ENCODE results near the gene MGA.
A peak's percentile ranks its signal among the peaks of the same experiment; 100 is the strongest.

The MGA gene

DNA sequence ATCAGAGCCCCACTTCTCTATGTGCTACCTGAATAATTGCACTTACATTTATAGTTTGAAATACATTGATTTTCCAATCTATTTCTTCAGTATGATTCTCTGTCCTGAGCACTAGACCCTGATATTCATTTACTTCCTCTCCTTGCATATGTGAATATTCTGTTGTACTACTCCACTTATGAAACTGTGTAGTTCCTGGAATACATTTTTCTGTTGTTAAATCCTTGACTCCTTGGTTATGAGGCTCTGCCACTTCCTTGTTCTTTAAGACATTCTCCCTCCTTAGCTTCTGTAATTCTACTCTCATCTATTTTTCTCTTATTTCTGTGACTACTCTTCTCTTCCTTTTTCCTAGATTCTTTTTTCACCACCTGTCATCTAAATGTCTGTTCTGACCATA lies 12.9 kb upstream of the MGA start:
- DNase-seq, result no peak
- no peak overlapping the region for H3K4me3 Mint-ChIP-seq
- peaks cover 7% of the 10 kb centered on the region for H3K9me3 Mint-ChIP-seq
- H3K27me3 Mint-ChIP-seq, result no peaks in the 10 kb centered on the region
- H3K36me3 Mint-ChIP-seq (ENCODE audit: low read depth), result no peaks in the 10 kb centered on the region
- no peak overlapping the region for H3K27ac Mint-ChIP-seq
- no peaks in the 10 kb centered on the region for H3K4me1 Mint-ChIP-seq (ENCODE audit: low read depth)

DNA sequence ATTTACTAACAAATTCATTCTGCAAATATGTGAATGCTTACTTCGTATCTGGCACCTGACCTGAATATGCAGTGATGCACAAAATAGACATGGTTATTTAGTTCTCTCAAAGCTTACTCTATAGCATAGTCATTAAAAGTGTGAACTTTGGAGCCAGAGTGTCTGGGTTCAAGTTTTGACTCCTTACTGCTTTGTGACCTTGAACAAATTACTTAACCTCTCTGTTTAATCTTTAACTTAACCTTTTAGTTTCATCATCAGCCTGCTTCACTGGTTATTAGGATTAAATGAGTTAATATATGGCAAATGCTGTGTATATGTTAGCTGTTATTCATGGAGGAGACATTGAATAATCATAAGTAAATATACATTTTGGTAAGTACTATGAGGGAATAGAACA lies 12.1 kb upstream of the MGA start:
- no peak overlapping the region for H3K4me3 Mint-ChIP-seq
- no peak for DNase-seq
- H3K36me3 Mint-ChIP-seq (ENCODE audit: low read depth), result no peaks in the 10 kb centered on the region
- no peaks in the 10 kb centered on the region for H3K4me1 Mint-ChIP-seq (ENCODE audit: low read depth)
- no peaks in the 10 kb centered on the region for H3K27me3 Mint-ChIP-seq
- H3K9me3 Mint-ChIP-seq, result peaks cover 7% of the 10 kb centered on the region
- H3K27ac Mint-ChIP-seq, result no peak overlapping the region

DNA sequence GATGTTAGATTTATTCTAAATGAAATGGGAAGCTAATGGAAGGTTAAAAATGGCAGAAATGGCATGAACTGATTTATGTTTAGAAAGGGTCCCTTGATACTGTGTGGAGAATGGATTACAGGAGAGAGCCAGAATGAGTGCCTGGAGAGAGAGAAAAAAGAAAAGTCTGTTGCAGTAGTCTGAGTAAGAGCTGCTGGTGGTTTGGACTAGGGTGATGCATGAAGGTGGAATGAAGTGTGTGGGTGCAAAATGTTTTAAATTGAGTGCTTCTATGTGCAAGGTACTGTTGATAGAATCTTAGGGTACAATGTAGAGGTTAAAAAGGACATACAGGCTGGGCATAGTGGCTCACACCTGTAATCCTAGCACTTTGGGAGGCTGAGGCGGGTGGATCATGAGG lies 11.4 kb upstream of the MGA start:
- DNase-seq, result no peak
- Mint-ChIP-seq H3K9me3 (peaks cover 7% of the 10 kb centered on the region), H3K4me1 (ENCODE audit: low read depth) (no peaks in the 10 kb centered on the region), H3K4me3 (no peak overlapping the region), H3K36me3 (ENCODE audit: low read depth) (no peaks in the 10 kb centered on the region), H3K27me3 (no peaks in the 10 kb centered on the region), H3K27ac (no peak overlapping the region)

DNA sequence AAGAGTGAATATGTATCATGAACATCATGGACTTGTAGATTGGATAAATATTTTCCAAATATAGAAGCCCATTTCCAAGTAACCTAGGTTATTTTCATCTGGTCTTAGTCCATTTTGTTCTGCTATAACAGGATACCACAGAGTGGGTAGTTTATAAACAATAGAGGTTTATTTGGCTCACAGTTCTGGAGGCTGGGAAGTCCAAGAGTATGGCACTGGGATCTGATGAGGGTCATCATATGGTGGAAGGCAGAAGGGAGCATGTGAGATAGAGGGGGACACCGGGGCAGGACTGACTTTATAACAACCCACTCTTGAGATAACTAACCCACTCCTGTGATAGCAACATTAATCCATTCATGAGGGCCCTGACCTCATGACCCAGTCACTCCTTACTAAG lies 9.4 kb upstream of the MGA start:
- Mint-ChIP-seq H3K4me1 (ENCODE audit: low read depth) (no peaks in the 10 kb centered on the region), H3K9me3 (peaks cover 7% of the 10 kb centered on the region), H3K27ac (no peak overlapping the region), H3K4me3 (no peak overlapping the region), H3K27me3 (no peaks in the 10 kb centered on the region), H3K36me3 (ENCODE audit: low read depth) (no peaks in the 10 kb centered on the region)
- DNase-seq, result no peak

DNA sequence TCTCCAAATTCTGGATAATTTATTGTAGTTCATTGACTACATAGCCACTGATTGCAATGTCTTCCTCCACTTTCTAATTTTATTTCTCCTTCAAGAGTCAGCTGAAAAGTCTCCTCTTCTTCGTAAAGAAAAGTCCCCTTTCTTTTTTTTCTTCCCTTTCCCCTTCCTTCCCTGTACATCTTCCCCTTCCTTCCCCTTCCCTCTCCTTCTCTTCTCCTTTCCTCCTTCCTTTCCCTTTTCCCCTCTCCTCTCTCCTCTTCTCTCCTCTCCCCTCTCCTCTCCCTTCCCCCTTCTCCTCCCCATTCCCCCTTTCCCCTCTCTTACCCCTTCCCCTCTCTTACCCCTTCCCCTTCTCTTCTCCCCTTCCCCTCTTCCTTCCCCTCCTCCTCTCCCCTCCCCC lies 8.8 kb upstream of the MGA start:
- Mint-ChIP-seq H3K4me3 (no peak overlapping the region), H3K4me1 (ENCODE audit: low read depth) (no peaks in the 10 kb centered on the region), H3K27me3 (no peaks in the 10 kb centered on the region), H3K9me3 (peaks cover 7% of the 10 kb centered on the region), H3K36me3 (ENCODE audit: low read depth) (no peaks in the 10 kb centered on the region), H3K27ac (no peak overlapping the region)
- no peak for DNase-seq

DNA sequence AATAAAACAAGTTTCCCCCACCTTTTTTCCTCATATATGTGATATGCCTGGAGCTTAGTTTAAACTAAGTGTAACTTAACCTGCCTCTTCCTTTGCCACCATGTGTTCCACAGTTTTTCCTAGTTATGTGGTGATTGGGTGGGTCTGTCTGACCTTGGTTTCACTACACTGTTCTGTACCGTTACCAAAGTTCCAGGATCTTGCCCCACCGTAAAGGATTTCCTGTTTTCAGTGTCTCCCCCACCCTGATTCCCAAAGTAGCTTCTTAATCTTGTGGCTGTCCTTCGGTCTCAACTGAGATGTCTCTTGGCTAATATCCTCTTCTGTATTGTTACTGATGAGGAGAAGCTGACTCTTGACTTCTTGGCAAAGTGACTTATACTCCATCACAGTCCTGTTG lies 6.4 kb upstream of the MGA start:
- H3K27me3 Mint-ChIP-seq, result peaks cover under 1% of the 10 kb centered on the region
- H3K4me1 Mint-ChIP-seq (ENCODE audit: low read depth), result no peaks in the 10 kb centered on the region
- H3K36me3 Mint-ChIP-seq (ENCODE audit: low read depth), result no peaks in the 10 kb centered on the region
- H3K9me3 Mint-ChIP-seq, result peaks cover 7% of the 10 kb centered on the region
- DNase-seq, result no peak
- no peak overlapping the region for H3K27ac Mint-ChIP-seq
- H3K4me3 Mint-ChIP-seq, result no peak overlapping the region

DNA sequence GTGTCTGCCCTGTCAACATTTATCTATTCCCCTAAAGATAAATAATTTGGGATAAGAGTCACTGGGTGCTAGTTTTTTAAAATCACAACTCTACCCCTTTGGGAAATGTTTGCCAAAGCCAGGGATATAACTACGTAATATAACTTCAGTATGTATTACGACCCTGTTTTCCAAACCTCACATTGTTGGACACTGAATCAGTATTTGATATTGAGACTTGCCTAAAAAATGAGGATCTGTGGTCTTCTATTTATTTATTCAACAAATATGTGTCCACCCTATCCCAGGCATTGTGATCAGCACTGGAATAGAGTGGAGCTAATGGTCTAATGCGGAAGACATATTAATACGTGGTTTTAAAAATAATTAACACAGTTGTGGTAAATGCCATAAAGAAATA lies 4.5 kb upstream of the MGA start:
- DNase-seq, result no peak
- H3K36me3 Mint-ChIP-seq (ENCODE audit: low read depth), result peaks cover 5% of the 10 kb centered on the region
- H3K27me3 Mint-ChIP-seq, result peaks cover 14% of the 10 kb centered on the region
- H3K4me1 Mint-ChIP-seq (ENCODE audit: low read depth), result peaks cover 12% of the 10 kb centered on the region
- H3K27ac Mint-ChIP-seq, result no peak overlapping the region
- H3K4me3 Mint-ChIP-seq, result no peak overlapping the region
- peaks cover 9% of the 10 kb centered on the region for H3K9me3 Mint-ChIP-seq

DNA sequence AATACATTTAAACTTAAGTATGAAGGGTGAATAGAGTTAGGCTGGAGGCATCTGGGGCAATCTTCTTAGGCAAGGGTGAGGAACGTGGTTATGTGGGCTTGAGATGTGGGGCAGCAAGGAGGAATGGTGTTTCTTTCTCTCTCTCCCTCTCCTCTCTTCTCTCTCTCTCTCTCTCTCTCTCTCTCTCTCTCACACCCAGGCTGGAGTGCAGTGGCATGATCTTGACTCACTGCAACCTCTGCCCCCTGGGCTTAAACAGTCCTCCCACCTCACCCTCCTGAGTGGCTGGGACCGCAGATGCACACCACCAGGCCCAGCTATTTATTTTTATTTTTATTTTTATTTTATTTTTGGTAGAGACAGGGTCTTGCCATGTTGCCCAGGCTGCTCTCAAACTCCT lies 4.0 kb upstream of the MGA start:
- DNase-seq, result no peak
- no peak overlapping the region for H3K27ac Mint-ChIP-seq
- H3K27me3 Mint-ChIP-seq, result peaks cover 14% of the 10 kb centered on the region
- H3K9me3 Mint-ChIP-seq, result peaks cover 8% of the 10 kb centered on the region
- peaks cover 16% of the 10 kb centered on the region for H3K4me1 Mint-ChIP-seq (ENCODE audit: low read depth)
- peaks cover 9% of the 10 kb centered on the region for H3K36me3 Mint-ChIP-seq (ENCODE audit: low read depth)
- H3K4me3 Mint-ChIP-seq, result no peak overlapping the region

DNA sequence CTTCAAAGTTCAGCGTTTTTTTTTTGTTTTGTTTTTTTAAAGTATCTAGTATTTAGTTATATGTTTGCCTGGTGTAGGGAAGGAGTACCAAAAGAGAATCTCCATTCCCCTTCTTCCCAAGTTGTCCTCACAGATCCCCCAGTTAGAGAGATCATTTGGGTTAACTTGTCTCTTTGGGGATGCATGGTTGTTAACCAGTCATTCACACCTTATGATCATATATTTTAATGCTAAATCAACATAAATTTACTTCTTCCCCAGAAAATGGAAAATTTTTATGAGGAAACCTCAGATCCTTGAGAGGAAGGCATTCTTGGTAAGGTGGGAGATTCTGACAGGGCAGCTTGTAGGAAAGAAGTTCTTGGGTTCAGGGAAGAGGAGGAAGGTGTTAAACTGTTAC lies 1.5 kb upstream of the MGA start:
- peaks cover 14% of the 10 kb centered on the region for H3K27me3 Mint-ChIP-seq
- peaks cover 36% of the 10 kb centered on the region for H3K4me1 Mint-ChIP-seq (ENCODE audit: low read depth)
- H3K36me3 Mint-ChIP-seq (ENCODE audit: low read depth), result peaks cover 16% of the 10 kb centered on the region
- H3K9me3 Mint-ChIP-seq, result peaks cover 11% of the 10 kb centered on the region
- DNase-seq, result no peak
- H3K4me3 Mint-ChIP-seq, result no peak overlapping the region
- H3K27ac Mint-ChIP-seq, result no peak overlapping the region

DNA sequence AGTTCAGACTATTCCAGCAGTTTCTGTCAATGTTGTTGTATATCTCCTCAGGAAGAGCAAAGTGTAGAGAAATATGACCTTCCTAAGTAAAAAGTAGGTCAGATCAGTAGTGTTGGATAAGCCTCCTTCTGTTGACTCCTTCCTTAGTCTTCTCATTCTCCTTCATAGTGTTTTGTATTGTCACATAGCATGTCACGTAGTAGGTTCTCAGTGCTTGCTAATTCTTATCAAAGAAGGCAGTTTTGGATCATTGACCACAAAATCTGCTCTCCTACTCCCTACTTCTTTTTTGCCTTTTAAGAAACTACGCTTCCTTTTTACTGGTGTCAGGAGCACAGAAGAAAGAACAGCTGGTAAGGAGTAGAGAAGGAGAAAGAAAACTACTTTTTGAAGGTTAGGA lies 1.0 kb upstream of the MGA start:
- DNase-seq, result no peak
- peaks cover 16% of the 10 kb centered on the region for H3K36me3 Mint-ChIP-seq (ENCODE audit: low read depth)
- H3K27ac Mint-ChIP-seq, result no peak overlapping the region
- H3K27me3 Mint-ChIP-seq, result peaks cover 14% of the 10 kb centered on the region
- H3K9me3 Mint-ChIP-seq, result peaks cover 11% of the 10 kb centered on the region
- peaks cover 40% of the 10 kb centered on the region for H3K4me1 Mint-ChIP-seq (ENCODE audit: low read depth)
- no peak overlapping the region for H3K4me3 Mint-ChIP-seq

DNA sequence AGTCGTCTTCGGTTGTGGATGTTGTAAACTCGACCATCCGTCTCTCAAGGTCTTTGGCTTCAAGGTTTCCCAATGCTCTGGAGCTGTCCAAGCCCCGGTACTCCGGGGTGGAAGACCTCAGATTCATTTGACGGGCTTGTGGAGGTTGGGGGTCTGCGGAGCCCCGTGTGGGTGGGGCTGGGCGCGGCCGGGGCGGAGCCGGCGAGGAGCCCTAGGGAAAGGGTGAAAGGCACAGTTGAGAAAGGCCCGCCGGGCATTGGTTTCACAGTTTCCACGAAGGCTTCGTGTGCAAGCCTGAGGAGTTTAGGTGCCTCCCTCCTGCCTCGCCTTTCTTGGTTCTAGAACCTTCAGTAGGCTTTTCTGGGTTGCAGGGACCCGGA lies 360 bp upstream of the MGA start:
- Mint-ChIP-seq H3K4me1 (ENCODE audit: low read depth) (peaks cover 46% of the 10 kb centered on the region), H3K4me3 (peak overlapping the region; percentile 85), H3K27ac (peak overlapping the region; percentile 96), H3K36me3 (ENCODE audit: low read depth) (peaks cover 16% of the 10 kb centered on the region), H3K9me3 (peaks cover 11% of the 10 kb centered on the region), H3K27me3 (peaks cover 14% of the 10 kb centered on the region)
- no peak for DNase-seq

DNA sequence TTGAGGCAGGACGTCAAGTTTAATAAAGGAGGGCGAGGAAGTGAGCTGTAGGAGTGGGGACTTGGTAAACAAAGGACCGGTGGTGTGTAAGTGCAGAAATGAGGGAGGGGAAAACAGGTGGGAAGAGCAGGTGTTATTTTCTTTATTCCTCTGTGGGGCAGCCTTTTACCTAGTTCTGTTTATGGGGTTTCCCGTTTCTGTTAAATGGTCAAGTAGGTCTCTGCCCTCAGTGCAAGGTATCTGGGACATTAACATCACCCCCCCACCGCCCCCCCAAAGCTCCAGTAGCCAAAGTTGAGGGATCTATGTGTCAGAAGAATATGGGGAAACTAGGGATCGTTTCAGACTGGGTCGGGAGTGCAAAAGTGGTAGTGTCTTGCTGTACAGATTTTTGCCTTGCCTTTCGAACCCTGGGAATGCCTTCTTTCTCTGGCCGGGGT lies 893 bp downstream of the MGA start:
- Mint-ChIP-seq H3K4me1 (ENCODE audit: low read depth) (peaks cover 53% of the 10 kb centered on the region), H3K27me3 (peaks cover 14% of the 10 kb centered on the region), H3K4me3 (peak overlapping the region; percentile 85), H3K36me3 (ENCODE audit: low read depth) (peaks cover 16% of the 10 kb centered on the region), H3K9me3 (peaks cover 11% of the 10 kb centered on the region), H3K27ac (peak overlapping the region; percentile 96)
- DNase-seq, result no peak

DNA sequence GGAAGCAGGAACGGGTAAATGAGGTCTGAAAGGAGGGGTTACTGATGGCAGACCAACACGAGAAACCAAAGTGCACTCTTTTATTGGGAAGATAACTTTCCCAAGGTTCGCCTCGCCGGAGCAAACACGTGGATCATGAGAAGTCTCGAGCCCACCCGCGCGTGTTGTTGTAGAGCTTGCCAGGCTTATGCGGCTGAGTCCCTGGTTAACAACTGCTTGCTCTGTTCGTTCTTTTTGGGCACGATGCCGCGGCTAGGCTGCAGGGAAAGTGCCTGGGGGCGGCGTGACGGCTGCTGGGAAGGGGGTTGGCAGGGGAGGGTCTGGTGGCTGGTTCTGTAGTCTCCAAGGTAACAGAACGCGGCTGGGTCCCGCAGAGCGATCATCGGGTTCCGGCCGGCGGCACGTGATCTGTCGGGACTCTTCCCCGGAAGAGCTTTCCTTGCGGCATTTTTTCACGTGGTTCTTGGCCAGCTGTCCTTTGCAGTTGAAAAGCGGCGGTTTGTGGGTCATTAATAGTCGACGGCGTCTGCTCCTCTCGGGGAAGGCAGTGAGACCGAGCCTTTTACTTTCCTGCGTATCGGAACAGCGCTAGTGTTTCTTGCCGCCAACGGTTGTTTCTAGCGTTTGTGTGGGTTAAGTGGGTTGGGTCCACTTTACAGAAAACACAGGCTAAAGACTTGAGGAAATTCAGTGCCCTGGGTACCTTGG lies 1.5 kb downstream of the MGA start:
- peak overlapping the region; percentile 96 for H3K27ac Mint-ChIP-seq
- peaks cover 59% of the 10 kb centered on the region for H3K4me1 Mint-ChIP-seq (ENCODE audit: low read depth)
- H3K27me3 Mint-ChIP-seq, result peaks cover 14% of the 10 kb centered on the region
- DNase-seq, result peak; percentile 79
- peak overlapping the region; percentile 85 for H3K4me3 Mint-ChIP-seq
- H3K36me3 Mint-ChIP-seq (ENCODE audit: low read depth), result peaks cover 16% of the 10 kb centered on the region
- peaks cover 11% of the 10 kb centered on the region for H3K9me3 Mint-ChIP-seq

DNA sequence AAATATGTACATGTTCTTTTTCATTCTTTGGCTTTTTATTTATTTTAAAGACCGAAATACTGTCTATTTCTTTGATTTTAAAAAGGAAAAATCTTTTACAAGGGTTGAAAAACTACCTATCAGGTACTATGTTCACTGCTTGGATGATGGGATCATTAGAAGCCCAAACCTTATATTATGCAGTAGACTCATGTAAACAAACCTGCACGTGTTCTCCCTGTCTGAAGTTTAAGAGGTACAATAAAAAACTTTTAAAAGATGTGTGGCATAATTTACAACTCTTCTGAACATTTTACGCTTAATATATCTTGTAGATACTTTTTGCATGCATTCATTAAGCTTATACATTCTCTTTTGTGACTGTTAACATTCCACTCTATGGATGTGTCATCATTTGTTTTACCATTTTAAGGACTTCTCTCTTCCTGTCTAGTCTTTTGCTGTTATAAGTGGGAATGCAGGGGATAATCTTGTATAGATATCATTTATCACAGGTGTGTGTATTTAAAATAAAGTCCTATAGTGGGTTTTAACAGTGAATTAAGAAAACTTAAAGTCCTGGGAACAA lies 6.2 kb downstream of the MGA start:
- no peak for DNase-seq
- H3K27ac Mint-ChIP-seq, result no peak overlapping the region
- no peak overlapping the region for H3K4me3 Mint-ChIP-seq
- peaks cover 30% of the 10 kb centered on the region for H3K36me3 Mint-ChIP-seq (ENCODE audit: low read depth)
- no peaks in the 10 kb centered on the region for H3K27me3 Mint-ChIP-seq
- peaks cover 64% of the 10 kb centered on the region for H3K4me1 Mint-ChIP-seq (ENCODE audit: low read depth)
- peaks cover under 1% of the 10 kb centered on the region for H3K9me3 Mint-ChIP-seq

DNA sequence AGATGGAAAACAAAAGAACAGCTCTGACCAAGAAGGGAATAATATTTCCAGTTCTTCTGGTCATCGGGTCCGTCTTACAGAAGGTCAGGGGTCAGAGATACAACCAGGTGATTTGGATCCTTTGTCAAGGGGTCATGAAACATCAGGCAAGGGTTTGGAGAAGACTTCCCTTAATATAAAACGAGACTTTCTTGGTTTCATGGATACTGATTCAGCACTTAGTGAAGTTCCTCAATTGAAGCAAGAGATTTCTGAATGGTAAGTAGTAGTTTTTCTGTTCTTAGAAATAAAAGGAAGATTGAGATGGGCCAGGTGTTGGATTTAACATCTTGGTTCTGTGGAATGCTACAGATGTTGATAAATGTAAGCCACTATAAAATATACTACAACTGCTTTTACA lies 9.5 kb downstream of the MGA start:
- peaks cover 53% of the 10 kb centered on the region for H3K4me1 Mint-ChIP-seq (ENCODE audit: low read depth)
- H3K4me3 Mint-ChIP-seq, result no peak overlapping the region
- H3K27me3 Mint-ChIP-seq, result no peaks in the 10 kb centered on the region
- DNase-seq, result no peak
- H3K36me3 Mint-ChIP-seq (ENCODE audit: low read depth), result peaks cover 33% of the 10 kb centered on the region
- H3K27ac Mint-ChIP-seq, result no peak overlapping the region
- no peaks in the 10 kb centered on the region for H3K9me3 Mint-ChIP-seq

Data from activated T-cell treated with anti-CD3 and anti-CD28 coated beads, Interleukin-2, amount 50 U/mL, for 24 hours (primary cell).